Measurements from ENCODE around the gene NUDCD3.

Gene NUDCD3

DNA sequence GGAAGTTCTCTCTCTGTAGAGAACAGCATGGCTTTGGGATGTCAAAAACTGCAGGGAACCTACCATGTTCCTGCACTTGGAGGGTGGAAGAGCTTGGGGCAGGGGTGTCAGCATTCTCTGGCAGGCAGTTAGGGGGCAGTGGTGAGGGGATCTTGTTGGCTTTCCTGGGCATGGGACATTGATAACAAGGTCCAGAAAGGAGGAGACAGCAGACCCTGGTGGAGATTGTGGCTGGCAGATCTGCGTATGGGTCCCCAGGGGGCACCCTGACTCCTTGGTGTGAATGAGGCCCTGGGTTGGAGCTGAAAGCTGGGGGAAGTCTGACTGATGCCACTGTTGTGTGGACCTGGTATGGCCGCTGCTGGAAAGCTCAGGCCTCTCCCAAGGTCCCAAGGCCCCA is 142.2 kb downstream of the NUDCD3 start:
- no peak overlapping the region for H3K4me3 ChIP-seq (ENCODE audit: low read depth, low read length)
- DNase-seq (ENCODE audit: low read depth): no peak
- TF ChIP-seq, protein P1, sequence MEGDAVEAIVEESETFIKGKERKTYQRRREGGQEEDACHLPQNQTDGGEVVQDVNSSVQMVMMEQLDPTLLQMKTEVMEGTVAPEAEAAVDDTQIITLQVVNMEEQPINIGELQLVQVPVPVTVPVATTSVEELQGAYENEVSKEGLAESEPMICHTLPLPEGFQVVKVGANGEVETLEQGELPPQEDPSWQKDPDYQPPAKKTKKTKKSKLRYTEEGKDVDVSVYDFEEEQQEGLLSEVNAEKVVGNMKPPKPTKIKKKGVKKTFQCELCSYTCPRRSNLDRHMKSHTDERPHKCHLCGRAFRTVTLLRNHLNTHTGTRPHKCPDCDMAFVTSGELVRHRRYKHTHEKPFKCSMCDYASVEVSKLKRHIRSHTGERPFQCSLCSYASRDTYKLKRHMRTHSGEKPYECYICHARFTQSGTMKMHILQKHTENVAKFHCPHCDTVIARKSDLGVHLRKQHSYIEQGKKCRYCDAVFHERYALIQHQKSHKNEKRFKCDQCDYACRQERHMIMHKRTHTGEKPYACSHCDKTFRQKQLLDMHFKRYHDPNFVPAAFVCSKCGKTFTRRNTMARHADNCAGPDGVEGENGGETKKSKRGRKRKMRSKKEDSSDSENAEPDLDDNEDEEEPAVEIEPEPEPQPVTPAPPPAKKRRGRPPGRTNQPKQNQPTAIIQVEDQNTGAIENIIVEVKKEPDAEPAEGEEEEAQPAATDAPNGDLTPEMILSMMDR (IDR thresholded peaks at IDR 0.05; ENCODE audit: low read depth, low read length, missing control alignments): peak; percentile 69

DNA sequence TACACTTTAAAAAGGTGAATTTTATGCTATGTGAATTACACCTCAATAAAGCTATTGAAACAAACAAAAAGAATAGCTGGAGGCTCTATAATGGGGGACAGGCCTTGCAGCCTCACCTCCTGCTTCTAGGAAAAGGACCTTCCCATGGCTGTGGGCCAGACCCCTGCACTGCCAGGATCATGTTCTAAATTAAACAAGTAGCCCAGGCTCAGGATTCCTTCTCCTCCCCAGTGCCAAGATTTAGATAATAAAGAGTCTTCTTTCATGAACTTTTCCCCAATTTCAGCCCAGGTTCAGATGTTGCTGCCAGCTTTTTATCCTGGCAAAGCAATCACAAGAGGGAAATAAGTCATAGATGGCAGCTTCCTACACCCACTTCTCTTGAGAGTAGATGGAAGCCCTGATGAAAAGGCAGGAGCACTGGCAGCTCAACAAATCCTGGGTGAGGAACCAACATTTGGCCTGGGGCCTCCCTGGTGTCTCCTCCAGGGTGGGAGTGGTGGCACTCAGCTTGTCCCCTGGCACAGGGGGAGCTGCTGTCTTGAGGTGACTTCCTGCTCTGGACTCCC is 142.8 kb downstream of the NUDCD3 start:
- no peak overlapping the region for H3K4me3 ChIP-seq (ENCODE audit: low read depth, low read length)
- DNase-seq (ENCODE audit: low read depth): no peak
- TF ChIP-seq, protein P1 (IDR thresholded peaks at IDR 0.05; ENCODE audit: low read depth, low read length, missing control alignments): no peak

DNA sequence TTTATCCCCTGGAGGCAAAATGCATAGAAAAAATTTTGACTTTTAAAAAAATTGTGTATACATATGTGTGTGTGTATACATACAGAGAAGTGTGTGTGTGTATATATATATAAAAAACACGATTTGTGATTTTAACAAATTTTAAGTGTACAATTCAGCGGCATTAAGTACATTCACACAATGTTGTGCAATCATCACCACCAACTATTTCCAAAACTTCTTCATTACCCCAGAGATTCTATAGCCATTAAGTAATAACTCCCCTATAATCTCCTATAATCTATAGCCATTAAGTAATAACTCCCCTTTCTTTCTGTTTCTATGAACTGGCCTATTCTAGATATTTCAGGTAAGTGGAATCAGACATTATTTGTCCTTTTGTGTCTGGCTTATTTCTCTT is 144.4 kb downstream of the NUDCD3 start:
- H3K4me3 ChIP-seq (ENCODE audit: low read depth, low read length): no peak overlapping the region
- TF ChIP-seq, protein P1 (IDR thresholded peaks at IDR 0.05; ENCODE audit: low read depth, low read length, missing control alignments): no peak
- no peak for DNase-seq (ENCODE audit: low read depth)

DNA sequence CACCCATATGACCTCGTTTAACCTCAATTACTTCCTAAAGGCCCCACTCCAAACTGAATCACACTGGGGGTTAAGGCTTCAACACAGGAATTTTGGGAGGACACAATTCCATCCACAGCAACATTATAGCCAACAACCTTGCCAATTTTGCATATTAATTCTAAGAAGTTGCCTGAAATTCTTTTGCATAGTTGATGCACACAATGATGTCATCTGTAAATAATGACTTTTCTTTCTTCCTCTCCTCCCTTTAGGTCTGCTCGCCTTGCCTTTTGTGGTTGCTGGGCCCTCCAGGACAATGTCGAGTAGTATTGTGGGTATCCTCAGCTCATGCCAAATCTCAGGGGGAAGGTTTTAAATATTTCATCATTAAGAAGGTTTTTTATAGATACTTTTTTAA is 149.1 kb downstream of the NUDCD3 start:
- DNase-seq (ENCODE audit: low read depth): no peak
- H3K4me3 ChIP-seq (ENCODE audit: low read depth, low read length): no peak overlapping the region
- TF ChIP-seq, protein P1 (IDR thresholded peaks at IDR 0.05; ENCODE audit: low read depth, low read length, missing control alignments): no peak

DNA sequence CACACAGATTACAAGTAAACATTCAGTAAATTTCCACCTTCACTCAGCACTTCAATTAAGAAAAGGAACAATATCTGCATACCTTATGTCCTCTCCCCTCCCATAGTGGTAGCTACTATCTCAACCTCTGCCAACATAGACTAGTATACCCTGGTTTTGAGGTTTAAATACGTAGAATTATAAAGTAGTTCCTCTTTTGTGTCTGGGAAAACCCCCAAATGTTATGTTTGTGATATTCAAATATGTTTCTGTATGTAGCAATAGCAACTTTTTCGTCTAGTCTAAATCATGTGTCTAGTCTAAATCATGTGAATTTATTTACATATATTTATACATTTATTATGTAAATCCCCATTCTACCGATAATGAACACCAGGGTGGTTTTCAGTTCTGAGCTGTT is 151.9 kb downstream of the NUDCD3 start:
- H3K4me3 ChIP-seq (ENCODE audit: low read depth, low read length): no peak overlapping the region
- no peak for DNase-seq (ENCODE audit: low read depth)
- TF ChIP-seq, protein P1 (IDR thresholded peaks at IDR 0.05; ENCODE audit: low read depth, low read length, missing control alignments): no peak

DNA sequence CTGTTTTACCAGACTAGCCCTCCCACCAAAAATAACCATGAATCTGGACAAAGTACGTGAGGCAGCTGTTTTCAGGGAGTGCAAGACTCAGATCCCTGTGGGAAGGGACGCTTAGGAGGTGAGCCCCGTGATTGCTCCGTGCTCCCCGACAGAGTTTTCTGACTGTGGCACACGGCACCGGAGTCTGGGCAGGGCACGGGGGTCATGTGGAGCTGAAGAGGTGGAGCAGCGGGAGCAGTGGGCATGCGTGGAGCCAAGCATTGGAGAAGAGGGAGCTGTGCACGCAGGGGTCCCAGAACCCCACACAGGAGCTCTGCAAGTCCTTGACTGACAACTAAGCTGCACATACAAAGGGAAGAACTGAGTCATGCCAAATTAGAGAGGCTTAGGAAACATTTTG is 154.0 kb downstream of the NUDCD3 start:
- DNase-seq (ENCODE audit: low read depth): no peak
- TF ChIP-seq, protein P1 (IDR thresholded peaks at IDR 0.05; ENCODE audit: low read depth, low read length, missing control alignments): no peak
- H3K4me3 ChIP-seq (ENCODE audit: low read depth, low read length): no peak overlapping the region

DNA sequence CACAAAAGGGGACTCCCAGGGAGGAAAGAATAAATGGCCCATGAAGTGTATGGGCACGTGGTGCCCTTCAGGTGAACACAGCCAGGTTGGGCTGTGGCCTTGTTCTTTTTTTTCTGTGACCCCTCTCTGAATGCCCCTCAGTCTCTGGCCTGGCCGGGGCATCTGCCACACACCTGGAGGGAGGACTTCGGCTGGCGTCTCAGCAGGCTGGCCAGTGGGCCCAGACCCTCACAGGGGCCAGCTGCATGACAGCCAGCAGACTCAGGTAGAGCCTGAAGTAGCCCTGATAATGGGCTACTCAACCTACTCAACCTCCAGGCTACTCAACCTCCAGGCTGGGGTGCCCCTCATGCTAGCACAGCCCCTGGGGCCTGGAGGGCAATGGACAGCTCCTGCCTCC is 155.3 kb downstream of the NUDCD3 start:
- TF ChIP-seq, protein P1 (IDR thresholded peaks at IDR 0.05; ENCODE audit: low read depth, low read length, missing control alignments): no peak
- DNase-seq (ENCODE audit: low read depth): no peak
- H3K4me3 ChIP-seq (ENCODE audit: low read depth, low read length): no peak overlapping the region
